Measurements from ENCODE around the gene C21orf91.

DNA sequence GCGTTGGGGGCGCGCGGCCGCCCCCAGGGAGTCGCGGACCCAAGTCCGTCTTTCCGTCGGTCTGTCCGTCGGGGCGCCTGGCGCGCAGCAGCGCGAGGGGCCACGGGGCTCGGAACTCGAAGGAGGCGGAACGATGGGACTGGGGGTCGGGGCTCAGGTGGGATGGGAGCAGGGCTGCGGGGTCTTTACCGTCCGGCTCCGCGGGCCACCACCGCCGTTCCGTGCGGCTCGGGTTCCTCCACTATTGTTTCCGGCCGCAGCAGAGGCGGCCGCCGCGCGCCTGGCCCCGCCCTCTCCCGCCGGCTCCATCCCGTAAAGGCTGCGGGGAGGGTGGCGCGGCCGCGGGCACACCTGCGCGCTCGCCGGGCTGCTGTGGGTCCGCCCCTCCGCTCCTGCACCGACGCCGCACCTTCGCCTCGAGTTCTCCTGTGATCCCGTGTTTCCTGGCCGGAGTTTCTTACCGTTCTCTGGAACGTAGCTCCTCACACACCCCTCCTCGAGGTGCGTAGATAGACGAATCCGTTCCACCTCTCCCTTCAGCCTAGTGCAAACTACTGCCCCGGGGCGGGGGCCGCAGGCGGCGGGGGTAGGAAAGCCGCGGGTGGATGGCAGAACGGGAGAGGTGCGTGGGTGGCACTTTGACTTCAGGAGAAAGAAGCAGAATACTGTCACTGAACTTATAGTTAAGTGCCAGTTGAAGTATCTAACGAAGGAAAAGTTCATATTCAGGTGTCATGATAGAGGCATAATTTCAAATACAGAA is at the start of gene C21orf91:
- TF ChIP-seq CTCF (IDR thresholded peaks at IDR 0.05) (peak in 2 of 5 experiments; percentile 36 to 63), POLR2A (IDR thresholded peaks at IDR 0.05) (peak; percentile 79 to 94)

All from tibial nerve (tissue), 3 donors.